Activated CD8-positive, alpha-beta T cell treated with anti-CD3 and anti-CD28 coated beads for 36 hours (primary cell): ENCODE measurements around the gene MGMT. TPM values are rescaled to one million over a fixed set of nuclear protein-coding genes. Genes with fewer than 3 reads are reported as not detected.

Source experiments
- ATAC-seq: fragments of 200-7000 bp; cut with Tn5 transposase; one replicate; pipeline ENCODE4 v1.10.0; 2021; ENCODE audit warnings: mild to moderate bottlenecking, moderate library complexity
- CTCF ChIA-PET: fragments of 350-600 bp; sonication (Branson Sonifier 250); formaldehyde crosslinking; loops from one replicate; lab custom pipeline; 2021; ENCODE audit warnings: antibody characterized with exemption; lab: Charles Lee
- POLR2A ChIA-PET: fragments of 350-600 bp; sonication (Branson Sonifier 250); formaldehyde crosslinking; loops from one replicate; lab custom pipeline; 2021; ENCODE audit warnings: antibody characterized with exemption; lab: Charles Lee
- DNase-seq: peaks from one replicate; pipeline ENCODE4 v3.0.0-alpha.2; 2020
- H3K27ac Mint-ChIP-seq: one replicate; pipeline ENCODE4 v1.8.0; 2021; ENCODE audit warnings: mild to moderate bottlenecking, mixed read lengths
- H3K27me3 Mint-ChIP-seq: one replicate; pipeline ENCODE4 v1.8.0; 2021; ENCODE audit warnings: mixed read lengths
- H3K36me3 Mint-ChIP-seq: one replicate; pipeline ENCODE4 v1.8.0; 2021; ENCODE audit warnings: low read depth, mixed read lengths
- H3K4me1 Mint-ChIP-seq: one replicate; pipeline ENCODE4 v1.8.0; 2021; ENCODE audit warnings: low read depth, mixed read lengths
- H3K4me3 Mint-ChIP-seq: one replicate; pipeline ENCODE4 v1.8.0; 2021; ENCODE audit warnings: mild to moderate bottlenecking, moderate library complexity, mixed read lengths
- H3K9me3 Mint-ChIP-seq: one replicate; pipeline ENCODE4 v1.8.0; 2021; ENCODE audit warnings: mixed read lengths
- CTCF ChIP-seq: fragments of 200-600 bp; IDR thresholded peaks from one replicate; pipeline ENCODE4 v1.8.0; 2022; ENCODE audit warnings: antibody characterized with exemption, mild to moderate bottlenecking
- intact Hi-C: fragments of 100-400 bp; cut with micrococcal nuclease; formaldehyde crosslinking; loops from one replicate; pipeline ENCODE4 v1.10.0; 2022
- total RNA-seq, 2 experiments: library from RNA; stranded (reverse); gene quantifications; one replicate each; pipeline ENCODE4 v1.2.3, GENCODE V29; 2021

Gene MGMT
- total RNA-seq, 2 experiments from 2014 or later: 16.2 to 17.0 TPM

GRCh38 chr10:129556316-129556715, 89.3 kb downstream of the MGMT start:
- Mint-ChIP-seq H3K27ac (no peak overlapping the region), H3K27me3 (no peaks in the 10 kb centered on the region), H3K36me3 (peaks cover 55% of the 10 kb centered on the region), H3K4me3 (no peak overlapping the region), H3K9me3 (peaks cover 8% of the 10 kb centered on the region), H3K4me1 (no peaks in the 10 kb centered on the region)
- CTCF ChIA-PET: no interaction called here
- intact Hi-C loops: no loop called here
- ATAC-seq (no peak), DNase-seq (no peak)
- no peak for TF ChIP-seq CTCF
- POLR2A ChIA-PET: no interaction called here

- Mint-ChIP-seq H3K9me3 (peaks cover 14% of the 10 kb centered on the region), H3K4me1 (peaks cover 4% of the 10 kb centered on the region), H3K27me3 (no peaks in the 10 kb centered on the region), H3K36me3 (peaks cover 49% of the 10 kb centered on the region), H3K4me3 (no peak overlapping the region), H3K27ac (no peak overlapping the region)
- CTCF ChIA-PET: no interaction called here
- intact Hi-C loops: no loop called here
- no peak for TF ChIP-seq CTCF
- no peak for DNase-seq
- POLR2A ChIA-PET: no interaction called here
- no peak for ATAC-seq
These were observed 93.3 kb downstream of the MGMT start for GRCh38 chr10:129560361-129560760.

DNA sequence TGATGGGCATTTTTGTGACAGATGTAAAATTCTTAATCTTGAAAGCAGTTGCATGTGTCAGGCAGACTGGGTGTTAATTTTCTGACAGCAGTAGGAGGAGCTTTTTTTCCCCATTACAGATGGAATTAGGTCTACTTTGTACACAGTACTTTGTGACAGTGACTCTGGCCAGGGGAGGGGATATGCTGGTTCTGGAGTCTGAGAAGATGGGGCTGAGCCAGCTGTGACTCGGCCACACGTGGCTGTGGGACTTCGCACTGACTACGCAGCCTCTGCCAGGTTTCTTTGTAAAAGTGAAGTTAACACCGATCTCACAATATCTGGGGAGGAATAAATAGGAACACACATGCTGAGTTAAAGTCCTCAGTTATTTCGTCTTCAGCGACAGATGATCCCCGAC, 95.4 kb downstream of the MGMT start:
- intact Hi-C loops: no loop called here
- peaks cover 11% of the 10 kb centered on the region for H3K9me3 Mint-ChIP-seq
- ChIA-PET POLR2A (no interaction called here), CTCF (no interaction called here)
- H3K4me3 Mint-ChIP-seq: no peak overlapping the region
- no peak for TF ChIP-seq CTCF
- H3K36me3 Mint-ChIP-seq: peaks cover 49% of the 10 kb centered on the region
- peaks cover 4% of the 10 kb centered on the region for H3K4me1 Mint-ChIP-seq
- ATAC-seq (no peak), DNase-seq (no peak)
- no peaks in the 10 kb centered on the region for H3K27me3 Mint-ChIP-seq
- no peak overlapping the region for H3K27ac Mint-ChIP-seq

DNA sequence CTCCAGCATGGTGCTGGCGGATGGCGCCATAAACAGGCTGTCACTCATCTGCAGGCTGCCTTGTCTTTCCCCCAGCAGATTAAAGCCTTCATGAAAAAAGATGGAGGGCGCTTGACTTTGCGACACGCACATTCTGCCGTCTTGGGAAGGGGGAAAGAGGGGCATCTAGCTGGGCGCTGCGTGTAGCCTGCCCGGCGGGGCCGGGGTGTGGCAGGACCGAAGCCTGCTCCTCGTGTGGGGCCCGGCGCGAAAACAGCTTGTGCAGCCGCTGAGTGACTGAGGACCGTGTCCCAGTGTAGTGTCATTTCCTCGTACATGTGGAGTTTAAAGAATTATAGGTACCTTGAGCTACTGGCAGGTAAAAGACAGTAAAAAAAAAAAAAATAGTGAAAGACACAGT, 97.9 kb downstream of the MGMT start:
- Mint-ChIP-seq H3K4me1 (peaks cover 7% of the 10 kb centered on the region), H3K36me3 (peaks cover 43% of the 10 kb centered on the region)

More for the DNA sequence above, 97.9 kb downstream of the MGMT start:
- H3K27ac Mint-ChIP-seq: no peak overlapping the region
- intact Hi-C loops: no loop called here
- no peak overlapping the region for H3K4me3 Mint-ChIP-seq
- no peak for TF ChIP-seq CTCF
- H3K9me3 Mint-ChIP-seq: peaks cover 6% of the 10 kb centered on the region
- ATAC-seq: no peak
- DNase-seq: no peak
- no peaks in the 10 kb centered on the region for H3K27me3 Mint-ChIP-seq
- ChIA-PET CTCF (no interaction called here), POLR2A (no interaction called here)
